ENCODE measurements around the gene SPP1.

Gene SPP1

GRCh38 chr4:88017516-88018297 lies 42.2 kb downstream of the SPP1 start:
- no peaks in the 10 kb centered on the region for H3K27me3 ChIP-seq (ENCODE audit: control insufficient read depth in 1 of 2, insufficient read depth in 1 of 2, low read length in 2 of 2)
- H2BK120ac ChIP-seq (ENCODE audit: low read depth, low read length): no peak overlapping the region
- no peak overlapping the region for H2AK5ac ChIP-seq (ENCODE audit: low read length, severe bottlenecking)
- no peak overlapping the region for H3K4ac ChIP-seq (ENCODE audit: low read depth in 1 of 2, low read length in 2 of 2)
- DNase-seq: peak; percentile 96
- no peak overlapping the region for H4K8ac ChIP-seq (ENCODE audit: low read length)
- H4K91ac ChIP-seq (ENCODE audit: low read length): no peak overlapping the region
- peaks cover 14% of the 10 kb centered on the region for H3K4me1 ChIP-seq (ENCODE audit: control insufficient read depth, insufficient read depth, low read depth, low read length)
- peaks cover 0 to 24% of the 10 kb centered on the region in 2 experiments for H3K36me3 ChIP-seq (ENCODE audit: control insufficient read depth in 1 of 2, insufficient read depth in 2 of 2, low read depth in 1 of 2, low read length in 2 of 2)
- H3K27ac ChIP-seq (ENCODE audit: low read length, poor library complexity, severe bottlenecking): peak overlapping the region; percentile 93
- 0% methylated on average over 1 of the region's 7 CpGs for WGBS
- H3K9ac ChIP-seq (ENCODE audit: low read length): peak overlapping the region; percentile 95
- H2BK5ac ChIP-seq (ENCODE audit: low read depth, low read length, poor library complexity, severe bottlenecking): no peak overlapping the region
- H3K18ac ChIP-seq (ENCODE audit: low read depth in 1 of 2, low read length in 2 of 2): no peak overlapping the region
- H3K14ac ChIP-seq (ENCODE audit: low read length in 2 of 2): no peak overlapping the region
- no peak overlapping the region for H2BK15ac ChIP-seq (ENCODE audit: low read depth, poor library complexity, severe bottlenecking)
- H3K79me1 ChIP-seq (replicated peaks; ENCODE audit: low read length, poor library complexity, severe bottlenecking): peaks cover 7% of the 10 kb centered on the region
- no peak overlapping the region for H2BK12ac ChIP-seq (ENCODE audit: low read length in 2 of 2)
- H3K4me3 ChIP-seq (ENCODE audit: insufficient read depth in 1 of 2, low read depth in 1 of 2, low read length in 2 of 2): peak overlapping the region in 1 of 2 experiments; percentile 67
- H3K9me3 ChIP-seq (ENCODE audit: control insufficient read depth, low read length): no peaks in the 10 kb centered on the region
- H3K4me2 ChIP-seq (ENCODE audit: low read length, poor library complexity, severe bottlenecking): no peak overlapping the region
- no peak overlapping the region for H2AFZ ChIP-seq (ENCODE audit: low read depth, low read length)
- H3K23ac ChIP-seq (ENCODE audit: low read length in 2 of 2): no peak overlapping the region

GRCh38 chr4:88018466-88018865 lies 43.0 kb downstream of the SPP1 start:
- Histone ChIP-seq H3K36me3 (ENCODE audit: control insufficient read depth in 1 of 2, insufficient read depth in 2 of 2, low read depth in 1 of 2, low read length in 2 of 2) (peaks cover 0 to 28% of the 10 kb centered on the region in 2 experiments), H3K9me3 (ENCODE audit: control insufficient read depth, low read length) (no peaks in the 10 kb centered on the region), H2AFZ (ENCODE audit: low read depth, low read length) (no peak overlapping the region), H3K4me3 (ENCODE audit: insufficient read depth in 1 of 2, low read depth in 1 of 2, low read length in 2 of 2) (peak overlapping the region in 1 of 2 experiments; percentile 67), H3K4me1 (ENCODE audit: control insufficient read depth, insufficient read depth, low read depth, low read length) (peaks cover 15% of the 10 kb centered on the region), H2BK5ac (ENCODE audit: low read depth, low read length, poor library complexity, severe bottlenecking) (no peak overlapping the region), H3K14ac (ENCODE audit: low read length in 2 of 2) (no peak overlapping the region), H3K27me3 (ENCODE audit: control insufficient read depth in 1 of 2, insufficient read depth in 1 of 2, low read length in 2 of 2) (no peaks in the 10 kb centered on the region), H2BK12ac (ENCODE audit: low read length in 2 of 2) (peak overlapping the region in 1 of 2 experiments; percentile 98), H3K79me1 (replicated peaks; ENCODE audit: low read length, poor library complexity, severe bottlenecking) (peaks cover 11% of the 10 kb centered on the region), H3K4me2 (ENCODE audit: low read length, poor library complexity, severe bottlenecking) (no peak overlapping the region), H3K23ac (ENCODE audit: low read length in 2 of 2) (no peak overlapping the region), H4K91ac (ENCODE audit: low read length) (no peak overlapping the region), H2AK5ac (ENCODE audit: low read length, severe bottlenecking) (peak overlapping the region; percentile 97), H3K27ac (ENCODE audit: low read length, poor library complexity, severe bottlenecking) (peak overlapping the region; percentile 93), H2BK120ac (ENCODE audit: low read depth, low read length) (peak overlapping the region; percentile 39), H4K8ac (ENCODE audit: low read length) (peak overlapping the region; percentile 59), H3K18ac (ENCODE audit: low read depth in 1 of 2, low read length in 2 of 2) (peak overlapping the region; percentile 33 to 81), H2BK15ac (ENCODE audit: low read depth, poor library complexity, severe bottlenecking) (no peak overlapping the region), H3K4ac (ENCODE audit: low read depth in 1 of 2, low read length in 2 of 2) (peak overlapping the region; percentile 57 to 98), H3K9ac (ENCODE audit: low read length) (peak overlapping the region; percentile 95)
- DNase-seq: peak; percentile 57
- 81% methylated on average over 4 of the region's 5 CpGs for WGBS

- Histone ChIP-seq H3K23ac (ENCODE audit: low read length in 2 of 2) (no peak overlapping the region), H3K79me1 (replicated peaks; ENCODE audit: low read length, poor library complexity, severe bottlenecking) (peaks cover 18% of the 10 kb centered on the region), H2BK5ac (ENCODE audit: low read depth, low read length, poor library complexity, severe bottlenecking) (no peak overlapping the region), H3K27me3 (ENCODE audit: control insufficient read depth in 1 of 2, insufficient read depth in 1 of 2, low read length in 2 of 2) (no peaks in the 10 kb centered on the region), H4K8ac (ENCODE audit: low read length) (no peak overlapping the region), H3K4me3 (ENCODE audit: insufficient read depth in 1 of 2, low read depth in 1 of 2, low read length in 2 of 2) (no peak overlapping the region), H3K14ac (ENCODE audit: low read length in 2 of 2) (no peak overlapping the region), H2BK15ac (ENCODE audit: low read depth, poor library complexity, severe bottlenecking) (no peak overlapping the region), H3K9me3 (ENCODE audit: control insufficient read depth, low read length) (peaks cover 17% of the 10 kb centered on the region), H2AK5ac (ENCODE audit: low read length, severe bottlenecking) (no peak overlapping the region), H3K27ac (ENCODE audit: low read length, poor library complexity, severe bottlenecking) (no peak overlapping the region), H3K4ac (ENCODE audit: low read depth in 1 of 2, low read length in 2 of 2) (peak overlapping the region in 1 of 2 experiments; percentile 17), H2BK120ac (ENCODE audit: low read depth, low read length) (no peak overlapping the region), H4K91ac (ENCODE audit: low read length) (no peak overlapping the region), H2AFZ (ENCODE audit: low read depth, low read length) (no peak overlapping the region), H3K4me2 (ENCODE audit: low read length, poor library complexity, severe bottlenecking) (no peak overlapping the region), H3K36me3 (ENCODE audit: control insufficient read depth in 1 of 2, insufficient read depth in 2 of 2, low read depth in 1 of 2, low read length in 2 of 2) (peaks cover 7 to 51% of the 10 kb centered on the region in 2 experiments), H2BK12ac (ENCODE audit: low read length in 2 of 2) (no peak overlapping the region), H3K18ac (ENCODE audit: low read depth in 1 of 2, low read length in 2 of 2) (no peak overlapping the region), H3K4me1 (ENCODE audit: control insufficient read depth, insufficient read depth, low read depth, low read length) (peaks cover 8% of the 10 kb centered on the region), H3K9ac (ENCODE audit: low read length) (peak overlapping the region; percentile 10)
- DNase-seq: peak; percentile 91
Measured at GRCh38 chr4:88021824-88022223, 46.3 kb downstream of the SPP1 start.

GRCh38 chr4:88022289-88022688 lies 46.8 kb downstream of the SPP1 start:
- peaks cover 11 to 51% of the 10 kb centered on the region in 2 experiments for H3K36me3 ChIP-seq (ENCODE audit: control insufficient read depth in 1 of 2, insufficient read depth in 2 of 2, low read depth in 1 of 2, low read length in 2 of 2)
- H3K27ac ChIP-seq (ENCODE audit: low read length, poor library complexity, severe bottlenecking): no peak overlapping the region
- no peak overlapping the region for H4K91ac ChIP-seq (ENCODE audit: low read length)
- no peak overlapping the region for H3K4me3 ChIP-seq (ENCODE audit: insufficient read depth in 1 of 2, low read depth in 1 of 2, low read length in 2 of 2)
- no peak overlapping the region for H3K4ac ChIP-seq (ENCODE audit: low read depth in 1 of 2, low read length in 2 of 2)
- no peak overlapping the region for H3K14ac ChIP-seq (ENCODE audit: low read length in 2 of 2)
- H2BK15ac ChIP-seq (ENCODE audit: low read depth, poor library complexity, severe bottlenecking): no peak overlapping the region
- H3K79me1 ChIP-seq (replicated peaks; ENCODE audit: low read length, poor library complexity, severe bottlenecking): peaks cover 22% of the 10 kb centered on the region
- H4K8ac ChIP-seq (ENCODE audit: low read length): no peak overlapping the region
- H2BK5ac ChIP-seq (ENCODE audit: low read depth, low read length, poor library complexity, severe bottlenecking): no peak overlapping the region
- no peak overlapping the region for H3K23ac ChIP-seq (ENCODE audit: low read length in 2 of 2)
- H2BK120ac ChIP-seq (ENCODE audit: low read depth, low read length): no peak overlapping the region
- H3K4me2 ChIP-seq (ENCODE audit: low read length, poor library complexity, severe bottlenecking): no peak overlapping the region
- no peak overlapping the region for H2AFZ ChIP-seq (ENCODE audit: low read depth, low read length)
- H3K27me3 ChIP-seq (ENCODE audit: control insufficient read depth in 1 of 2, insufficient read depth in 1 of 2, low read length in 2 of 2): no peaks in the 10 kb centered on the region
- H3K4me1 ChIP-seq (ENCODE audit: control insufficient read depth, insufficient read depth, low read depth, low read length): peaks cover 5% of the 10 kb centered on the region
- H2AK5ac ChIP-seq (ENCODE audit: low read length, severe bottlenecking): no peak overlapping the region
- H3K18ac ChIP-seq (ENCODE audit: low read depth in 1 of 2, low read length in 2 of 2): no peak overlapping the region
- H3K9me3 ChIP-seq (ENCODE audit: control insufficient read depth, low read length): peaks cover 19% of the 10 kb centered on the region
- H2BK12ac ChIP-seq (ENCODE audit: low read length in 2 of 2): no peak overlapping the region
- peak overlapping the region; percentile 10 for H3K9ac ChIP-seq (ENCODE audit: low read length)
- DNase-seq: peak; percentile 81

Measured in mesenchymal stem cell (in vitro differentiated cells and primary cell).